NCI-H146 (cell line): ENCODE data around the gene TALDO1.

Experiments used
- DNase-seq: peaks from one replicate; lab custom pipeline; 2025; lab: John Stamatoyannopoulos, UW

TALDO1 gene

DNA sequence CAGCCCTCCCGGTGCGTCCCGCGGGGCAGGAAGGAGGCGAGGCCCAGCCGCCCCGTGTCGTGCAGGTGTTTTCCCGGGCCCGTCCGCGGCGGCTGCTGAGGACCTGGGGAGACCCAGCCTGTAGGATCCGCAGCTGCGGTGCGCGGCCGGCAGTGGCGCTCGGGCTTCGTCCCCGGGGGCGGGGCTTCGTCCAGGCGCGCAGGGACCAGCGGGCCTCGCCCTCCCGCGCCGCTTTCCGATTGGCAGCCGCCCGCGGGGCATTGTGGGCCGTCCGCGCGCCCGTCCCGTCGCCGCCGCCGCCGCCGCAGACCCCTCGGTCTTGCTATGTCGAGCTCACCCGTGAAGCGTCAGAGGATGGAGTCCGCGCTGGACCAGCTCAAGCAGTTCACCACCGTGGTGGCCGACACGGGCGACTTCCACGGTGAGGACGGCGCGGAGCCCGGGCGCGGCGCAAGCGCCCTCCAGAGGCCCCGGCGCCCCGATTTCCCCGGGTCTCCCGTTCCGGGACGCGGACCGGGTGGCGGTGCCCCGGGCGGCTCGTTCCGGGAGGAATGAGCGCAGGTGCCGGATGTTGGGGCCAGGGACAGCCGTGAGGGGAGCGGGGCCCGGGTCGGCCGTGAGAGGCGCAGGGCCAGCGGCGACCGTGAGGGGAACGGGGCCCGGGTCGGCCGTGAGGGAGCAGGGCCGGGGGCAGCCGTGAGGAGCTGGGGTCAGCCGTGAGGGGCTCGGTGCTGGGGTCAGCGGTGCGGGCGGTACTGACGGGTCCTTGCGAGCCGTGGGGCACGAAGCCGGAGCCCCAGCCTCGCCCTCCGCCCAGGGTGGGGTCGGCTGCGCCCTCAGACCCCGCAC is at the start of gene TALDO1:
Gene TALDO1, plus strand, starts transcription at position 307 of the 849 bp plus-strand sequence. Its CDS starts 18 bp downstream, at position 325.
- peak; percentile 92 for DNase-seq

DNA sequence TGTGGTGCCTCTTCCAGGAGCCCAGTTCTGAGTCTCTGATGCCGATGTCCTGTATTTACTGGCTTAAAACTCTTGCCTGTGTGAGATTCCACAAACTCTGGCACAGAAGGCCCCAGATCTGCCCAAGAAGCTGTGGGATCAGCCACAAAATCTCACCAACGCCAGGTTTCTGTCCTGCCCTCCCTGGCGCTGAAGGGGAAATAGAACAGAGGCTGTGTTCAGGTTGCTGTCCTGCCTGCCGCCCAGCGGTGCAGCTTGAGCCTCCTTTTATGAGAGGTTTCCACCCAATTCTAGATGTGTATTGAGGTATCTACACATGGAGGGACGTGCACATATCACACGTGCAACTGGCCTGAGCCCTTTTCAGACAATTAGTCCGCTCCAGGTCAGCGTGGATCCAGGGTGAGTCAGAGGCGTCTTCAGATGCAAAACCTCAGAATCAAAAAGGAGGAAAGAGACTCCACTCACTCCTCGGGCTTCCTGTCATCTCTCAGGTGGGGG is 49.4 kb upstream of the TALDO1 start:
- DNase-seq = no peak

DNA sequence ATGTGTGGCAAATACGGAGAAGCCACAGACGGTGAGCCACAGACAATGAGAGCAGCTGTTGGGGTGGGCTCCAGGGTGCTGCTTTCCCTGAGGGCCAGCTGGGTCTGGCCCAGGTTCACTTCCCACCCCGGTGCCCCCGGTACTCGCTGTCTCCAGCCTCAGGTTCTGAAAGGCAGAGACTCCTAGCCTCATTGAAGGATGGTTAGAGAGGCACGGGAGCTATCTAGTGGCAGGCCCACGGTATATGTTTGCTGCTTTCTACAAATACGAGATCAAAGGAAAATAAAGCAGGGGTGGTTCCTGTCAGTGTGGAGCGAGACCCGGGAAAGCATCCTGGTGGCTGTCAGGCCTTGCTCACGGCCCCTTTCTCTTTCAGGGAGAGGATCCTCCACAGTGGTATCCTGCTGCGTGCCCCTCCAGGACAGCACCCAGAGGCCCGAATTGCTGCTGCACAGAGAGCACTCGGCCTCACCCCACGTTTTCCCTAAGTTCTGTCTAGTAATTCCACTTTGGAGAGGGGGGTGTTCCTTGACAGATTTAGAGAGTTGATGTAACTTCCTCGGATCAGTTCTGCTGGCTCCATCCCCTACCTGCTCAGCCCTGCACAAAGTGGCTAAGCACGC is 48.7 kb upstream of the TALDO1 start:
- DNase-seq = no peak

DNA sequence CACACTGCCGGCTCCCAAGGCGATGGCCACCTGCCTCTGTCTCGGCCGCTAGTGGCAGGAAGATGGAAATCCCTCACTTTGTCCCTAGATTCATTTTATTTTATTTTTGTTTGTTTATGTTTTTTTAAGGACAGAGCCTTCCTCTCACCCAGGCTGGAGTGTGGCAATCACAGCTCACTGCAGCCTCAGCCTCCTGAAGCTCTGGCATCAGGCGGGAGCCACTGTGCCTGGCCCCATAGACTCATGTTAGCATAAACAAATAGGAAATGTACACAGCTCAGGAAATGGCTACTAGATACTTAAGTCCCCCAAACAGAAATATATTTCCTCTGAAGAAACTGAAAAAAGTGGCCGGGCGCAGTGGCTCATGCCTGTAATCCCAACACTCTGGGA is 48.2 kb upstream of the TALDO1 start:
- DNase-seq = no peak

DNA sequence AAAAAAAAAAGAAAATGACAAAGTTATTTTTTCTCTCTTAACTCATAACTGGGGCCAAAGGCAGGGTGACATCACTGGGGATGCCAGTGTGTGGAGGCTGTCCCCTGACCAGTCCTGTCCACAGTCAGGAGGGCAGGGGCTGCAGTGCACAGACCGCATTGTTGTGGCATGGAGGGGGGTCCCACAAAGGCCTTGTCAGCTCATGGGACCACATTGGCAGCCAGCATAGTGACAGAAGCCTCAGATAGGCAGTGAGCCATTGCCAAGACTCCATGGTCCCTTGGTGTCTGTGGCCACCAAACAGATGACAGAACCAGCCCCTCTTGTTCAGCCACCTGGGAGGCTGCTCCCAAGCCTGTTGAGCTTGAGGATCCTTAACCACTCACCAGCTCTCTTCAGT is 47.5 kb upstream of the TALDO1 start:
- no peak for DNase-seq

DNA sequence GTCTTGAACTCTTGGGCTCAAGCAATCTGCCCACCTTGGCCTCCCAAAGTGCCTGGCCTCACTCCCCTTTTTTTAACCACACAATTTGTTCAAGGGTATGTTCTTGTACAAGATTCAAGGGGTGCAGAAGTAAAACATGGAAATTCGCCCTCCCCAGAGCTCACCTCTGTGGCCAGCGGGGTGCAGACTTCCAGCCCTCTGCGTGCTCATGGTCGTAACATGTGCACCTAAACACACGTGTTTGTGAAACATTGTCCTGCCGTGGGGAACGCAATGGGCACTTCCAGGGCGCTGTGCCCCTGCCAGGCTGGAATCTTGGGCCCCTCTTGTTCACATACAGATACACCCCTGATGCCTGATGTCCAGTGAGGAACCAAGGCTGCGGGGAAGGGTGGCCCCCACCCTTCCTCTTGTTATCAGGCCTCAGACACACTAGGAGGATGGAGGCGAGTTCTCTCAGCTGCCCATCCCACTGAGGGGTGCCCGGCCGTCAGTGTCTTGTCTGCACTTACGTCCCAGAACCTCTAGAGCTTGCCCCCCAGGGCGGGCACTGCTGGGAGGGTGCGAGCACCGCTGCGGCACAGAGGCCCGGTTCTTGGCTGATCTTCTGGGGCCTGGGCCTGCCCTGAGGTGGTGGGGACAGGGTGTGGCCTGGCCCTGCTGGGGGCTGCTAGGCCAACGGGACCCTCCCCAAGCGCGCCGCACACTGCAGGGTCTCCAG is 45.4 kb upstream of the TALDO1 start:
- DNase-seq = no peak

DNA sequence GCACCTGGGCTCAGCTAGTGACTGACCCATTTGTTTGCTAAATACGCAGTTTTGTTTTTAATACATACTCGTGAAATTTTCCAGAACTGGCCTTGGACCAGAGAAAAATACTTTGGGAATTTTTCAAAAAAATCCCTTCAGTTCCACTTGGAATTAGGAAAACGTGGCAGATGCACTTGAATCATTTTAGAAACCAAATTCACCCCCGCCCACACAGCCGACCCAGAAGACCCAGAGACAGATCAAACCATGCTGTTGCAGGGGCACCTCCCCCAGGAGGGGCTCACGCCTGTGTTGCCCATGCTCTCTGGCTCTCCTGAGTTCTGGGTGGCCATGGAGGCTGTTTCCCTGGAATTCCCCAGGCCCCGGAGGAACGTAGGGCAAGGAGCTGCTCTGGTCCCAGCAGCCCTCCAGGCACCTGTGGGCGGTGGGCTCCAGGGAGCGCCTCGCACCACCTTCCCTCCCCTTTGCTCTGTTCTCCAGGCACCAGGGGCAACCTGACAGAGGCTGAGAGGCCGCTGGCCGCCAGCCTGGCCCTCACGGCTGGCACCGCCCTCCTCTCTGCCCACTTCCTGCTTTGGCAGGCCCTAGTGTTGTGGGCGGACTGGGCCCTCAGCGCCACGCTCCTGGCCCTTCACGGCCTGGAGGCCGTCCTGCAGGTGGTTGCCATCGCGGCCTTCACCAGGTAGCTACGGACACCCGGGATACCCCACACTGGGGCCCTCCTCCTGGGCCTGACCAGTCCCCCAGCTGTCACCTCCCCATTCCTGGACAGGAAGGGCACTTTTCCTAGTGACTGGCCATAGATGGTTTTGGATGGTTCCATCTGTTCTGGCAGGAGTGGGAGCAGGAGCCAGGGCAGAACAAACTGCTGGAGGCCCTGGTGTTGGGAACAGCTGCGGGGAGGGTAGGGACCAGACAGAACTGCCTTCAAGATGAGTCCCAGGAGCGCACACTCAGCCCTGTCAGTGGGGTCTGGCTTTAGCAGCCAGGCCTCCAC is 44.5 kb upstream of the TALDO1 start:
- no peak for DNase-seq

DNA sequence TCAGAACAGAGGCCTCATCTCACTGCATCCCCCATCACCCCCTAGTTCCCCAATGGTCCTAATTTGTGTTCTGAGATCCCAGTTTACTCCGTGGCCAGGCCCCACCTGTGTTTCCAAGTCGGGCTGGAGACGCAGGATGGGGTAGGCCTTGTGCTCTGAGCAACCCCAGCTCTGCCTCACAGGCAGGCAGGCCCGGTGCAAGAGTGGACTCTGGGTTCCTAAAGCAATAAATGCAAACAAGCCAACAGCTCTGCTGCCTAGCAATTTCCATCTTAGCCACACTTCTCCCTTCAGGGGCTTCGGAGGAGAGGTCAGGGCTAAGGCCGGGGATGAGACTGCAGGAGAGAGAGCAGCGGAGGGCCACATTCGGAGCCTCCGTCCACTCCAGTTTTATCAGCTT is 43.8 kb upstream of the TALDO1 start:
- no peak for DNase-seq

DNA sequence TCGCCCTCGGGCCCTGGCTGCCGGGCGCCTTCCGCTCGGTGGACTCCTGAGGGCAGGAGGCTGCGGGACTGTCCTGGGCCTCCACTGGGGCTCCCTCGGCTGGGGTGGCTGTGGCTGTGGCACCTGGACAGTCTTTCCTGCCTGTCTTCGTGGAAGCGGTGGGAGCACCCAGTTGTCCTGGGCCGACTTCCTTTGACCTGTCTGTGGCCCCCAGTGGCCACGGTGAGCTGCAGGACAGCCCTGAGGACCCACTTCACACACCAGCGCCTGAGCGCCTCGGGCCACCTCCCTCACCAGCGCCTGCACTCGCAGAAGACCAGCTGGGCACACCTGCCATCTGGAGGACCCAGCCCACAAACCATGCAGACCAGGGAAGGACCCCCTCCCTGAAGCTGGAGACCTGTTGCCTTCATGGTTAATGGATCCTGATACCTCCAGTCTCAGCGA is 43.0 kb upstream of the TALDO1 start:
- no peak for DNase-seq

DNA sequence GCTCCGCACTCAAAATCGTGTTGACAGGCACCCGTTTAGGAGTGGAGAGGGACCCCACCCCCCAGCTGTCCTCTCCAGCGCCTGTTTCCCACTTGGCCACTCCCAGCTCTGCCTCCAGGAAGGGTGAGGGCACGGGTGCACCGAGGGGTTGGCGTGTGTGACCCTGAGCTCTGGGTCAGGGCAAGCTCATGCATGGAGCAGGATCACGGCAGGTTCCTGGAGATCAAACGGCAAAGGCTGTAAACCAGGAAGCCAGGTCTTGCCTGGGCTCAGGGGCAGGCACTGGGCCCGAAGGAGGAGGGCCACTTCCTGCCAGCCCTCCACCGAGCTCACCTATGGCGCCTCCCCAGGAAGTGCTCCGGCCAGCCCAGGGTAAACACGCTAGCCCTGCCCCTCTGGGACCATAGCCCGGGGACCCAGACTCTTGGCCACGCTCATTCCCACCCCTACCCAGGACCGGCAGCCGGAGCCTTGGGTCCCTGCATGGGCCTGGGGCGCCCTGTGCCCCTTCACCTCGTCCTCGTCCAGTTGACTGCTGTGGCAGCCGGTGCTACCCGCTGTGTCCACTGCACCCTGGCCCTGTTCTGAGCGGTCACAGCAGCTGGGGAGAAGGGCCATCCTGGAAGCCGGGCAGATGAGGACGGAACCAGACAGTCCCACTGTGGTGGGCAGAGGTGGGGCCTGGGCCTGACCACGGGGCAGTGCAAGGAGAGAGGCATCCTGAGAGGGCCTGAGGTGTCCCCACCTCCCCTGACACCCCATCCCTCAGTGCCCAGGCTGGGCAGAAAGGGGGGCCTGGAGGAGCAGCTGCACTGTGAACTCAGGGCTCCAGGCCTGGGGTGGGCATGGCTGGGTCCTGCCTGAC is 42.3 kb upstream of the TALDO1 start:
- no peak for DNase-seq

DNA sequence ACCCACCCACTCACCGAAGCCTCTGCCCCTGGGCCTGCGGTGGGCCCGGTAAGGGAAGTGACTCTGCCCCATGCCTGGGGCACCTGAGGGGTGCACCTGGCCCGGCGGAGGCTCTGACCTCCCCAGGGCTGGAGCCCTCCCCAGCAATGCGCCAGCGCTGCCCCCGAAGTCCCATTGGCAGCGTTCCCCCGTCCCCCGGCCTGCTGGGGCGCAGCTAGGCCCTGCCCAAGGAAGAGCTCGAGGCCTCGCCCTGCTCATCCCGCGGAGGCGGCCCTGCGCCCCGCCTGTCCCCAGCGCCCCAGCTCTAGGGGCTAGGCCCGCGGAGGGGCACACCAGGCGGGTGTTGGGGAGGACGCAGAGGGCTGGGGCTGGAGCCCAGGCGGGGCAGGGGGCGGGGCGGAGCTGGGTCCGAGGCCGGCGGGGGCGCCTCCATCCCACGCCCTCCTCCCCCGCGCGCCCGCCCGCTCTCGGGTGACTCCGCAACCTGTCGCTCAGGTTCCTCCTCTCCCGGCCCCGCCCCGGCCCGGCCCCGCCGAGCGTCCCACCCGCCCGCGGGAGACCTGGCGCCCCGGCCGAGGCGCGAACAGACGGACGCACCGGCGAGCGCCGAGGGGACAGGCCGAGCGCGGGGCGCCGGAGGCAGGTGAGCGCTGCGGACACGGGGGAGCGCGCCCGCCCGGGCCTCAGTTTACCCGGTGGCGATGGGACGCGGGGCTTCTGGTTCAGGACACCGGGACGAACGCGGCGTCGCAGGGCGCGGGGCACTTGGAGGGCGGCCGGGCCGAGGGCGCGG is 41.4 kb upstream of the TALDO1 start, which contains the start of gene EPS8L2:
Gene EPS8L2, plus strand, starts transcription at position 586 of the 793 bp plus-strand sequence. CDS start 3,177 bp downstream, outside the sequence.
- DNase-seq = no peak

DNA sequence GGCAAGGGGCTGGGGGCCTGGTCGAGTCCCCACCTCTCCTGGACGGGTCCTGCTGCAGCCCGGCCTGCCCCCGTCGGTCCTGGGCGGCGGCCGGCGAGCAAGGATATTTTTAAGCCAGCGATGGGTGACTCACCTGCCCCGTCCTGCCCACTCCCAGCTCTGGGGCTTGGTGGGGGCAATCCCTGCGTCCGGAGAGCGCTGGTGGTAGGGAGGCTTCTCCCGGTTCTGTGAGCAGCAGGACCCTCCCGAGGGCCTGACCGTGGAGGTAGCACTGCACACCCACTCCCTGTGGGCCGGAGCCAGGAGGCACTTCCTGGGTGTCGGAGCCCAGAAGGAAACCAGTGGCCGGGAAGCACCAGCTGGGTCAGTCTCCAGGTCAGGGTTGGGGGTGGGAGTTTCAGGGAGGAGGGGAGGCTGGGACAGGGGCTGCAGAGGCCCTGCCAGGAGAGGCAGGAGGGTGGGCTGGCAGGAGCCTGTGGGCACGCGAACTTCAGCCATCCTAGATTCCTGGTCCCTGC is 40.8 kb upstream of the TALDO1 start:
- DNase-seq = no peak

DNA sequence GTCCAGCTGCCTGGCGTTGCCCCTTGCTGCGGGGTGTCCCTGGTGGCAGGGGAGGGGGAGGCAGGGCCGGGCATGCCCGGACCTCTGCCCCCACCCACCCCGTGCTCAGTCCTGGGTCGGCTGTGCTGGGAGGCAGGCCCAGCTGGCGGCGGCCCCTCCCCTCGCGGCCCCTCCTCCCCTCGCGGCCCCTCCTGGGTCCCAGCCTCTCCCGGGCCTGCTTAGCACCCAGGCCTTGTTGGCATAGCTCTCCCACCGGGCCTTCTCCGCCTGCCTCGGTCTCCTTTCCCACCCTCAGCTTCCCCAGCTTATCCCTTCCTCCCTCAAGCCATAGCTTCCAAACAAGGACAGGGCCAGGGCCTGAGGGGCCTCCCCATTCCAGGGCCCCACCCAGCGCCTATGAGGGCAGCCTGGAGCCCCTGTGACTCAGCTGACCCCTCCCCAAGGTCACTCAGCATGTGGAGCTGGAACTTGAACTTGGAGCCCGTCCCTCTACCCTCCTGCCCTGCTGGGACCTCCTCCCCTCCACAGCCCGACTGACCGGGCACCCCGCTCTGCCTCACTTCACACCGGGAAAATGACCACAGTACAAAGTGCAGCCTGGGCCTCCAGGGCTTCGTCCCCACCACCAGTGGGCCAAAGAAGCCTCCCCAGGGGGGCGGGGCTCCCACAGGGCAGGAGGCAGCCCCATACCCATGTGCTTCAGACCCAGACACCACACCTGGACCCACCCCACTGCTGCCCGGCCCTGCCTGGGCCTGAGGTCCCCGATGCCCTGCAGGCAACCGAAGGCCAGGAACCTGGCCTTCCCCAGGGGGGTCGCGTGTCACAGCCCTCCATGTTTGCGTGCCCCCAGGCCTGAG is 40.1 kb upstream of the TALDO1 start:
- no peak for DNase-seq

DNA sequence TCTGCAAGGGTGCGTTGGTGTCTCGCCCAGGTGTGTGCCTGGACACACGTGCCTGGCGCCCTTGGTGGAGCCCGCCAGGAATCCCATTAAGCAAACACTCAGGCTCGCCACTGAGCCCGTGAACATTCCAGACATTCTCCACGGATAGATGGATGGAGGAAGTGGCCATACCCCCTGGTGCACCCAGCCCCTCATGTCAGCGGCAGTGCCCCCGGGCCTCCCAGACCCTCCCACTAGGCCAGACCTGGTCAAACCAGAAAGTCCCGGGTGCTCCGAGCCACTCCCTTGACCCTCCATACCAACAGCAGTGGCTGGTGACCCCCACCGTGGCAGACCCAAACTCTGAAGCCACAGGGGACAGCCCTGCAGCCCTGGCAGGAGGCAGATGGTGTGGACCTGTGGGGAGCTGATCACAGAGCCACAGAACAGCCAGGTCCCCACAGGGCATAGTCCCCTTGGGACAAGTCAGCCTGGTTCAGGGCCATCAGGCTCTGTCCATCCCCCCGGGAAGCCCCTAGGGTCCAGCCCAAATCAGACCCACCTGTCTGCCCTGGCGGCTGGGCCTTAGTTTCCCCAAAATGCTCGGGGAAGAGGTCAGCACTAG is 39.3 kb upstream of the TALDO1 start:
- no peak for DNase-seq

DNA sequence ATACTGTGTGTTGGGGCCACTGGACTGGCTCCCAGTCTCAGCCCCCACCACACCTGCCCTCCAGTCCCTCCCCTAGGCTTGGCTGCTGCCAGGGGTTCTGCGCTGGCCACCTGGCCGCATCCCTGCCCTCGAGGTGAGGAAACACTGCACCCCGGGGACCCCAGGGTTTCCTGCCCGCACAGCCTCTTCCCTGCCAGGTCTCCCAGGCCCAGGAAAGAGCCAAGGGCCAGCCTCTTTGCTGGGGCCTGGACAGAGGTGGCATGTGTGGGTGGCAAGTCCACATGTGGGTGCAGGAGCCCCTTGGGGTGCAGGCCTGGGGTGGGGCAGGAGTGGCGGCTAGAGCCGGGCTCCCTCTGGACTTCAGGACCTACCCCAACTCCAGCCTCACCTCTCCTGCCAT is 38.8 kb upstream of the TALDO1 start:
- DNase-seq = no peak

DNA sequence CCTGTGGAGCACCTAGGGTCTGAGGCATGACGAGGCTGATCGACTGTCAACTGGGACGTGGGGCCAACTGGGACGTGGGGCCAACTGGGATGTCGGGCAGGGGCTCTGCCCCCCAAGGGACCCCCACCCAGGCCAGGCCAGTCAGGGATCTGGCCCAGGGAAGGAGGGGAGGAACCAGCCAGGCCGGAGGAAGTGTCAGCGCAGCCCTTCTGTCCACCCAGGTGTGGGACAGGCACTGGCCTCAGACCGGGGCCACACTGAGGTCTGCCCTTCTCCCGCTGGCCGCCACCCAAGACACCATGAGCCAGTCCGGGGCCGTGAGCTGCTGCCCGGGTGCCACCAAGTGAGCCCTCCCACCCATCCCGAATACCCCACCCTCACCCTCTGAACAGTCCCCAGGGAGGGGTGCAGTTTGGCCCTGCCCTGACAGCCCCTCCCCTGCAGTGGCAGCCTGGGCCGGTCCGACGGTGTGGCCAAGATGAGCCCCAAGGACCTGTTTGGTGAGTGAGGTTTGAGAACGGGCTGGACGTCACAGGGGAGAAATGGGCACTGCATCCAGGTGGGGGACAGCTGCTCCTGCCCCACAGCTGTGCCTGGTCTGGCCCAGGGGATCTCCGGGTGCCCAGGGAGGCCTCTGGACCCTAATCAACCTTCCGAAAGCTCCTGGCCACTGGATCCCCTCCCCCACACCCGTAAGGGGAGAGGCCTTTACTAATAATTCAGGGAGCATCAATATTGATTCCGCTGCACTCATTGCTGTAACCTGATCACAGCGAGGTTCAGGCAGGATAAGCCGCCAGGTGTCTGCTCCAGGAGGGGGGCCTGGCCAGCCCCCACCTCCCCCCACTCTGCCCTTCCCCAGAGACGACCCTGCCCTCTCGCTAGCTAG is 37.9 kb upstream of the TALDO1 start:
- DNase-seq = peak; percentile 28

DNA sequence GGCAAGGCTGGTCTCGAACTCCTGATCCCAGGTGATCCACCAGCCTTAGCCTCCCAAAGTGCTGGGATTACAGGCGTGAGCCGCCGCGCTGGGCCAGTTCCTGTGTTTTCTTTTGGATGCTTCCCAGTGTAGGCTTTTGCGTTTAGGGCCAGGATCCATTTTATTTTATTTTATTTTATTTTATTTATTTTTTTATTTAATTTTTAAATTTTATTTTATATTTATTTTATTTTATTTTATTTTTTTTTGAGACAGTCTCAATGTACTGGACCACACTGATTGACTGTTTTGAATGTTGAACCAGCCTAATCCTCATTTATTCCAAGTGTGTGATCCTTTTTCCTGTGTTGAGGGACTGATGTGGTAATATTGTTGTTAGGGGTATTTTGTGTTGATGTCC is 32.8 kb upstream of the TALDO1 start:
- DNase-seq = no peak
